ENCODE results near the gene PAMR1.

DNA sequence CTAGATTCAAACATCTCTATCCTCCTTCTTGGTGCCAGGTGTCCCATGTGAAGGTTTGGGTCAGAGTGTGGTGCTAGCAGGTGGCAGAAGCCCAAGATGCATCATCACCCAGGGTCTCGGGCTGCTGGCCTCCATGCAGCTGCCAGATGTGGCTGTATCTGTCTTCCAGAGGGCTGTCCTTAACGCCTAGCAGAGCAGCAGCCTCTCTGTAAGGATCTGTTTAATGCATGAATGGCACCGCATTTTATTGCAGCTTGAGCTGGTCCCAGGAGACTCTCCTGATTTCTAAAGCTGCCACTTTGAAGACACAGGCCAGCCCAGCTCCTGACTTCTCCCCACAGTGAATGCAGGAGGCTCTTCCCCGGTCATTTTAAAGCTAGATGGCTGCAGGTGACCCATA is 132.3 kb downstream of the PAMR1 start:
- TF ChIP-seq, protein P1, sequence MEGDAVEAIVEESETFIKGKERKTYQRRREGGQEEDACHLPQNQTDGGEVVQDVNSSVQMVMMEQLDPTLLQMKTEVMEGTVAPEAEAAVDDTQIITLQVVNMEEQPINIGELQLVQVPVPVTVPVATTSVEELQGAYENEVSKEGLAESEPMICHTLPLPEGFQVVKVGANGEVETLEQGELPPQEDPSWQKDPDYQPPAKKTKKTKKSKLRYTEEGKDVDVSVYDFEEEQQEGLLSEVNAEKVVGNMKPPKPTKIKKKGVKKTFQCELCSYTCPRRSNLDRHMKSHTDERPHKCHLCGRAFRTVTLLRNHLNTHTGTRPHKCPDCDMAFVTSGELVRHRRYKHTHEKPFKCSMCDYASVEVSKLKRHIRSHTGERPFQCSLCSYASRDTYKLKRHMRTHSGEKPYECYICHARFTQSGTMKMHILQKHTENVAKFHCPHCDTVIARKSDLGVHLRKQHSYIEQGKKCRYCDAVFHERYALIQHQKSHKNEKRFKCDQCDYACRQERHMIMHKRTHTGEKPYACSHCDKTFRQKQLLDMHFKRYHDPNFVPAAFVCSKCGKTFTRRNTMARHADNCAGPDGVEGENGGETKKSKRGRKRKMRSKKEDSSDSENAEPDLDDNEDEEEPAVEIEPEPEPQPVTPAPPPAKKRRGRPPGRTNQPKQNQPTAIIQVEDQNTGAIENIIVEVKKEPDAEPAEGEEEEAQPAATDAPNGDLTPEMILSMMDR (IDR thresholded peaks at IDR 0.05; ENCODE audit: insufficient read depth, low read length, poor library complexity, severe bottlenecking) = no peak
- TF ChIP-seq EZH2phosphoT487 (conservative IDR thresholded peaks at IDR 0.05; ENCODE audit: low read length) = no peak

Measured in SU-DHL-6 (cell line).